HFF-Myc (cell line): ENCODE results near the gene KDM4B.

ENCODE experiments used
- DNase-seq: peaks from one replicate; pipeline ENCODE4 v3.0.0-alpha.2; 2011; ENCODE audit warnings: low read depth; ENCODE audit errors: extremely low read depth
- H3K4me3 ChIP-seq: replicated peaks from 2 replicates; pipeline ENCODE4 v1.5.1; 2011; ENCODE audit warnings: low read depth, mild to moderate bottlenecking, control low read depth, low read length
- CTCF ChIP-seq: IDR thresholded peaks from 2 replicates; pipeline ENCODE4 v1.5.1; 2012; ENCODE audit warnings: mild to moderate bottlenecking, low read depth, low read length, control low read depth; ENCODE audit errors: missing control alignments

The KDM4B gene

DNA sequence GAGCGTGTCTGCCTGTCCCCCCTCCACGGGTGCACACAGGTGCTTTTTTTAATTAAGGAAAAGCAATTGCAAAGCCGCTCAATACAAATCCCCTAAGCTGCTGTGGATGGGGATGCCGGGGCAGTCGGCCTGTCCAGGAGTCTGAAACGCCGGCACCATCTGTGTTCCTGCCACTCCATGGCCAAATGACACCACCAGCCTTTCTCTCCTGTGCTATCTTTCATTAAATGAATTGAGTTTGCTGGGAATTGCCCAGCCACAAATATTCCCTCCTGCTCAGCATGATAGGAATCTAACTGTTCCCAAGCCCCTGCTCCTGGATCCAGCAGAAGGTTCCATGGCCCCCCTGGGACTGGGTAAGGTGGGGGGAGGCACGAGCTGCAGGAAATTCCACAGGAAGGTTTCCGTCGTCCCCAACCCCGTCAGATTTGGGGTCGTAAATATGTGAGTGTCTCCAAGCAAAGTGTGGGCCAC, 139.2 kb downstream of the KDM4B start:
- DNase-seq, result no peak
- no peak overlapping the region for H3K4me3 ChIP-seq
- TF ChIP-seq CTCF, result no peak

DNA sequence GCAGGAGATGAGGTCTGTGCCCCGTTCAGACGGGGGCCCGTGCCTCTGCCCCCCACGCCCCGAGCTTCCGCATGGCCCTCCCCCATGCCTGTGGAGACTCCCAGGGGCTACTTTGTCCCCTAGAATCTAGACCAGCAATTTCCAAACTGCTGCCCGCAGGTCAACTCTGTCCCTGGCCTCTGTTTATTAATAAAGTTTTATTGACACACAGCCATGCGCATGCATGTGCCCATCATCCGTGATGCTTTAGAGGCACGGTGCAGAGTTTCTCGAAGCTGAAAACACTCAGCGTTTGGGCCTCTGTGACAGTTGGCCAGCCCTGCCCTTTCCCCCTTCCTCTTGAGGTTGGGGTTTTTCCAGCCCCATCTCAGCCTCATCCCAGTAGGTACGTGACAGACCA, 140.0 kb downstream of the KDM4B start:
- DNase-seq, result no peak
- TF ChIP-seq CTCF, result no peak
- H3K4me3 ChIP-seq, result no peak overlapping the region

DNA sequence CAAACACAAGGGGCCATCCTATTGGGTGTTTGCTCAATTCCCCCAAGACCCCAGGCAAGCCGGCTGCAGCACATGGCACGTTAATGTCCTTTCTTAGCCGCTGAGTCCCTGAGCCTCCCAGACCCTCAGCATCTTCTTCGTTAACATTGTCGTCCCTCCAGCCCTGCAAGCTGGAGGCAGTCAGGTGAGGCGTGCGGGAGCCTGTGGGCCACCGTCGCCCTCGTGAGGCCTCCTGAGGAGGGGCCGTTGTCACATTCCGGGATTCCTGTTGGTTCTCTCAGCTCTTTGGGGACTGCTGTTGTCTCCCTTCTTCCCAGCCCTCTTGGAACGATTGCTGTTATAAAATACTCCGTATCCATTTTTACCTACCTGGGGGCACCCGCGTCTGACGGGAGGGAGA, 140.6 kb downstream of the KDM4B start:
- TF ChIP-seq CTCF, result no peak
- H3K4me3 ChIP-seq, result no peak overlapping the region
- no peak for DNase-seq

GRCh38 chr19:5110546-5110945, 141.6 kb downstream of the KDM4B start:
- no peak overlapping the region for H3K4me3 ChIP-seq
- TF ChIP-seq CTCF, result no peak
- DNase-seq, result no peak

GRCh38 chr19:5111051-5111450, 142.1 kb downstream of the KDM4B start:
- no peak overlapping the region for H3K4me3 ChIP-seq
- TF ChIP-seq CTCF, result no peak
- DNase-seq, result no peak

DNA sequence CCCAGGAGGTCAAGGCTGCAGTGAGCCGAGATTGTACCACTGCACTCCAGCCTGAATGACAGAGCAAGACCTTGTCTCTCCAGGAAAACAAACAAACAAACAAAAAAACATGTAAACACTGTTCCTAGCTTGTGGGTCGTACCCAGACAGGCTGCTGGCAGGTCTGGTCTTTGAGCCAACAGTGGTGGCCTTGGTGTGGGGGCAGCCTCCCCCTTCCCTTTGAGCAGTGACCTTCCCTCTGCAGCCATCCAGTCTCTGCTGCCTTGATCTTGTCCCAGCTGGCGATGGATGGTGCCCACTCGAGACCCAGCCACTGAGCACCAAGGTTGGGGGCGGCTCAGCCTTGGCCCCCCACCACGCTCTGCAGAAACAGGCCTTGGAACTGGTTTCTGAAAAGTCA, 143.3 kb downstream of the KDM4B start:
- TF ChIP-seq CTCF, result no peak
- no peak for DNase-seq

More for the DNA sequence above, 143.3 kb downstream of the KDM4B start:
- no peak overlapping the region for H3K4me3 ChIP-seq
